ENCODE results near the gene RACK1.
"Not testable (repeated sequence)": the region's sequence is repeated elsewhere in the genome, so short reads cannot be mapped to it uniquely, and the experiment has no call there.

The RACK1 gene

GRCh38 chr5:181243564-181244343, at the start of gene RACK1:
TSS of gene RACK1 (minus strand) at chr5:181243906. CDS start at chr5:181243800, 106 bp downstream.
- Histone ChIP-seq H3K4me3 (ENCODE audit: low read depth, low read length) (peak within 1 kb of the TSS; percentile 80), H2AFZ (peak within 1 kb of the TSS; percentile 93), H3K4me2 (ENCODE audit: low read length) (peak within 1 kb of the TSS; percentile 93), H3K79me2 (peaks cover 49% of the 10 kb centered on the region), H3K4me1 (peaks cover 18% of the 10 kb centered on the region), H3K36me3 (ENCODE audit: control insufficient read depth, insufficient read depth, low read length) (no peaks in the 10 kb centered on the region), H3K9ac (peak within 1 kb of the TSS; percentile 89), H3K27me3 (ENCODE audit: control insufficient read depth, insufficient read depth, low read length) (no peaks in the 10 kb centered on the region), H3K9me3 (ENCODE audit: control insufficient read depth, low read length) (no peaks in the 10 kb centered on the region), H3K27ac (peak within 1 kb of the TSS; percentile 90)
- TF ChIP-seq CTCF (IDR thresholded peaks at IDR 0.05), result no peak

GRCh38 chr5:181287331-181287730, 43.6 kb upstream of the RACK1 start:
- not testable (repeated sequence) for H3K4me1 ChIP-seq; H3K79me2 ChIP-seq; H3K27ac ChIP-seq; H3K9me3 ChIP-seq (ENCODE audit: control insufficient read depth, low read length); H3K4me3 ChIP-seq (ENCODE audit: low read depth, low read length); H2AFZ ChIP-seq; H3K36me3 ChIP-seq (ENCODE audit: control insufficient read depth, insufficient read depth, low read length); H3K4me2 ChIP-seq (ENCODE audit: low read length); H3K27me3 ChIP-seq (ENCODE audit: control insufficient read depth, insufficient read depth, low read length); H3K9ac ChIP-seq

GRCh38 chr5:181285962-181286705, 42.4 kb upstream of the RACK1 start:
- H3K4me3 ChIP-seq (ENCODE audit: low read depth, low read length); H3K27me3 ChIP-seq (ENCODE audit: control insufficient read depth, insufficient read depth, low read length); H2AFZ ChIP-seq; H3K4me1 ChIP-seq; H3K79me2 ChIP-seq; H3K9me3 ChIP-seq (ENCODE audit: control insufficient read depth, low read length); H3K9ac ChIP-seq; H3K4me2 ChIP-seq (ENCODE audit: low read length); H3K27ac ChIP-seq; H3K36me3 ChIP-seq (ENCODE audit: control insufficient read depth, insufficient read depth, low read length): not testable (repeated sequence)

- TF ChIP-seq CTCF (IDR thresholded peaks at IDR 0.05), result peak; percentile 18
- not testable (repeated sequence) for H3K9me3 ChIP-seq (ENCODE audit: control insufficient read depth, low read length); H3K4me1 ChIP-seq; H3K27me3 ChIP-seq (ENCODE audit: control insufficient read depth, insufficient read depth, low read length); H3K79me2 ChIP-seq; H3K36me3 ChIP-seq (ENCODE audit: control insufficient read depth, insufficient read depth, low read length); H3K9ac ChIP-seq; H3K27ac ChIP-seq; H3K4me2 ChIP-seq (ENCODE audit: low read length); H3K4me3 ChIP-seq (ENCODE audit: low read depth, low read length)
- peak overlapping the region; percentile 45 for H2AFZ ChIP-seq
Measured at GRCh38 chr5:181283841-181284755, 40.4 kb upstream of the RACK1 start.

GRCh38 chr5:181283347-181283746, 39.6 kb upstream of the RACK1 start:
- Histone ChIP-seq H3K79me2 (no peaks in the 10 kb centered on the region), H3K36me3 (ENCODE audit: control insufficient read depth, insufficient read depth, low read length) (no peaks in the 10 kb centered on the region), H3K27me3 (ENCODE audit: control insufficient read depth, insufficient read depth, low read length) (no peaks in the 10 kb centered on the region), H3K9me3 (ENCODE audit: control insufficient read depth, low read length) (no peaks in the 10 kb centered on the region), H3K4me3 (ENCODE audit: low read depth, low read length) (no peak overlapping the region), H3K4me2 (ENCODE audit: low read length) (no peak overlapping the region), H3K4me1 (no peaks in the 10 kb centered on the region), H3K27ac (no peak overlapping the region), H3K9ac (no peak overlapping the region), H2AFZ (no peak overlapping the region)
- no peak for TF ChIP-seq CTCF (IDR thresholded peaks at IDR 0.05)
